Measurements from ENCODE around the gene SH3RF1.

- no peak for TF ChIP-seq POLR2A (IDR thresholded peaks at IDR 0.05)
- no peak for TF ChIP-seq CTCF (IDR thresholded peaks at IDR 0.05)
- peak in 1 of 2 donors; percentile 70 for TF ChIP-seq EP300 (IDR thresholded peaks at IDR 0.05)
Measured at GRCh38 chr4:169080981-169081380, 189.8 kb downstream of the SH3RF1 start.
